Activated naive CD4-positive, alpha-beta T cell treated with anti-CD3 and anti-CD28 coated beads, Interleukin-2, amount 50 U/mL, for 72 hours (primary cell): ENCODE measurements around the gene APPL2. TPM values are rescaled to one million over a fixed set of nuclear protein-coding genes. Genes with fewer than 3 reads are reported as not detected.
"Not testable (repeated sequence)": the region's sequence is repeated elsewhere in the genome, so short reads cannot be mapped to it uniquely, and the experiment has no call there.

Source experiments
- ATAC-seq, 2 donors: fragments of 150-1000 bp; cut with Tn5 transposase; 2 replicates each; pipeline ENCODE4 v1.10.0; 2021; ENCODE audit warnings: mild to moderate bottlenecking in 2 of 2, moderate library complexity in 2 of 2
- DNase-seq, 2 donors: peaks; one replicate each; pipeline ENCODE4 v3.0.0; 2021 to 2022; ENCODE audit warnings: low spot score in 2 of 2
- H3K27ac Mint-ChIP-seq, 2 donors: one replicate each; pipeline ENCODE4 v1.8.0; 2022; ENCODE audit warnings: mild to moderate bottlenecking in 2 of 2, mixed read lengths in 2 of 2
- H3K36me3 Mint-ChIP-seq, 2 donors: one replicate each; pipeline ENCODE4 v1.8.0; 2022; ENCODE audit warnings: mixed read lengths in 2 of 2
- H3K9me3 Mint-ChIP-seq, 2 donors: one replicate each; pipeline ENCODE4 v1.8.0; 2022; ENCODE audit warnings: mixed read lengths in 2 of 2
- total RNA-seq, 2 donors: library from RNA; stranded (reverse); gene quantifications; one replicate each; pipeline ENCODE4 v1.2.3, GENCODE V29; 2022

APPL2 gene
- total RNA-seq, 2 donors from 2014 or later: 17.2 to 19.3 TPM

DNA sequence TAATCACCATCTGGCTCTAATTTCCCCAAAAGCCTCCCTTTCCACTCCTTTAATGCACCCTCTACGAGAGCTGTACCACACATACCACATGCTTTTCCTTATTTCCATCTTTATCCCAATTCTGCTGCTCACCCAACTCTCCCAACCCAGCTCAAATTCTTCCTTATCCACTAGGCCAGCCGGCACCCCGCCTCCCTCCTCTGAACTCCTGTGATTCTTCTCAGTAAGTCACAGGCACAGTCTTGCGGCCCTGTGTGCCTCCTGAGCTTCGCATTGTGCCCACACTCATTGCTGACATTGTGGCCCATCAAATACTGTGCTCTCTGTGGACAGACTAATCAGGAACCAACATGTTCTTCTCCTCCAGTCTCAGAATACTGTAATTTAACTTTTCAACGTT, 45.4 kb downstream of the APPL2 start:
- Mint-ChIP-seq H3K9me3 (no peaks in the 10 kb centered on the region), H3K27ac (peak overlapping the region; percentile 9 to 34), H3K36me3 (peaks cover 6 to 24% of the 10 kb centered on the region in 2 donors)
- no peak for DNase-seq
- no peak for ATAC-seq

DNA sequence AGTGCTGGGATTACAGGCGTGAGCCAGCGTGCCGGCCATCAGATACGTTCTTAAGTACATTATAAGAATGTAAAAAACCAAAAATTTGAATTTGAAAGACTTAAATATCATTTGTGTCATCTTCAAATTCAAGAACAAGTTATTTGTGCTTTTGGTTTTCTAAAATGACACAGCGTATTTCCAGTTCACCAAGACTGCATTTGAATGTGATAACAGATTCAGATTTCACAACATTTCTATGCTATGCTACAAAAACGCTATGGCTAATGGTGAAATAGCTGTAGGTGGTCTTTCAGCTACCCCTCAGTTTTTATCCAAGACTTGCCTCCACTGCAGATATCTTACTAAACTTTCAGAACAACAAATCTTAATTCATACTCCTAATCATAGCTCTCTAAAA, 46.7 kb downstream of the APPL2 start:
- no peaks in the 10 kb centered on the region for H3K9me3 Mint-ChIP-seq
- DNase-seq: no peak
- peak overlapping the region in 1 of 2 donors; percentile 32 for H3K27ac Mint-ChIP-seq
- peaks cover 14 to 31% of the 10 kb centered on the region in 2 donors for H3K36me3 Mint-ChIP-seq
- ATAC-seq: no peak

DNA sequence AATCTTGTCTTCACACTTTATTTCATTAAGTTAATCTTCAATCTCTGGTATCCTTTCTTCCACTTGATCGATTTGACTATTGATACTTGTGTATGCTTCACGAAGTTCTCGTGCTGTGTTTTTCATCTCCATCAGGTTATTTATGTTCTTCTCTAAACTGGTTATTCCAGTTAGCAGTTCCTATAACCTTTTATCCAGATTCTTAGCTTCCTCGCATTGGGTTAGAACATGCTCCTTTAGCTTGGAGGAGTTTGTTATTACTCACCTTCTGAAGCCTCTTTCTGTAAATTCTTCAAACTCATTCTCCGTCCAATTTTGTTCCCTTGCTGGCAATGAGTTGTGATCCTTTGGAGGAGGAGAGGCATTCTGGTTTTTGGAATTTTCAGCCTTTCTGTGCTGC, 52.0 kb downstream of the APPL2 start:
- H3K36me3 Mint-ChIP-seq: peaks cover 54 to 72% of the 10 kb centered on the region in 2 donors
- H3K9me3 Mint-ChIP-seq, ATAC-seq, DNase-seq: not testable (repeated sequence)
- peak overlapping the region in 1 of 2 donors; percentile 15 for H3K27ac Mint-ChIP-seq

DNA sequence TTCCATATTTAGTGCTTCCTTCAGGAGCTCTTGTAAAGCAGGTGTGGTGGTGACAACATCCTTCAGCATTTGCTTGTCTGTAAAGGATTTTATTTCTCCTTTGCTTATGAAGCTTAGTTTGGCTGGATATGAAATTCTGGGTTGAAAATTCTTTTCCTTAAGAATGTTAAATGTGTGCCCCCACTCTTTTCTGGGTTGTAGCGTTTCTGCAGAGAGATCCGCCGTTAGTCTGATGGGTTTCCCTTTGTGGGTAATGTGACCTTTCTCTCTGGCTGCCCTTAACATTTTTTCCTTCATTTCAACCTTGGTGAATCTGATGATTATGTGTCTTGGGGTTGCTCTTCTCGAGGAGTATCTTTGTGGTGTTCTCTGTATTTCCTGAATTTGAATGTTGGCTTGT, 52.6 kb downstream of the APPL2 start:
- H3K36me3 Mint-ChIP-seq: peaks cover 54 to 69% of the 10 kb centered on the region in 2 donors
- not testable (repeated sequence) for H3K9me3 Mint-ChIP-seq, DNase-seq, ATAC-seq
- H3K27ac Mint-ChIP-seq: peak overlapping the region in 1 of 2 donors; percentile 15

DNA sequence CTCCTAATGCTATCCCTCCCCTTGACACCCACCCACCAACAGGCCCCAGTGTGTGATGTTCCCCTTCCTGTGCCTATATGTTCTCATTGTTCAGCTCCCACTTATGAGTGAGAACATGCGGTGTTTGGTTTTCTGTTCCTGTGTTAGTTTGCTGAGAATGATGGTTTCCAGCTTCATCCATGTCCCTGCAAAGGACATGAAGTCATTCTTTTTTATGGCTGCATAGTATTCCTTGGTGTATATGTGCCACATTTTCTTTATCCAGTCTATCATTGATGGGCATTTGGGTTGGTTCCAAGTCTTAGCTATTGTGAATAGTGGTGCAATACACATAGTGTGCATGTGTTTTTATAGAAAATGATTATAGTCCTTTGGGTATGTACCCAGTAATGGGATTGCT, 56.9 kb downstream of the APPL2 start:
- H3K36me3 Mint-ChIP-seq: peaks cover 38 to 49% of the 10 kb centered on the region in 2 donors
- ATAC-seq, DNase-seq, H3K9me3 Mint-ChIP-seq, H3K27ac Mint-ChIP-seq: not testable (repeated sequence)

DNA sequence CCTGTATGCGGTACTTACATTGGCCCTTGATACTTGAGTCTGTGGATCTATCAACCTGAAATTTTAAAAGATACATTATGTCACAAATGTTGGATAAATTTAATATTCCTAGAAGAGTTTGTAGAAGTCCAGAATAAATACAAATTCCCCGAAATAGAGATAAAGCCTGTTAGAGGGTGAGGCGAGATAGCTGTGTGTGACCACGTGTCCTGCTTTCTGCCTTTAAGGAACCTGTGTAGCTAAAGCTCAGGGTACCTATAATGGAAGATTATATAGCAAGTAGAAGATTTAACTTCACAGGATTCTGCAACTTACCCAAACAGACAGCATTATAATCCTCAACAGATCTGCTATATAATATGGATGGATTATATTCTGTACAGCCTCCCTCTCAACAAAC, 58.8 kb downstream of the APPL2 start:
- Mint-ChIP-seq H3K9me3 (peaks cover 0 to 5% of the 10 kb centered on the region in 2 donors), H3K36me3 (peaks cover 19 to 30% of the 10 kb centered on the region in 2 donors), H3K27ac (no peak overlapping the region)
- ATAC-seq: no peak
- DNase-seq: no peak

DNA sequence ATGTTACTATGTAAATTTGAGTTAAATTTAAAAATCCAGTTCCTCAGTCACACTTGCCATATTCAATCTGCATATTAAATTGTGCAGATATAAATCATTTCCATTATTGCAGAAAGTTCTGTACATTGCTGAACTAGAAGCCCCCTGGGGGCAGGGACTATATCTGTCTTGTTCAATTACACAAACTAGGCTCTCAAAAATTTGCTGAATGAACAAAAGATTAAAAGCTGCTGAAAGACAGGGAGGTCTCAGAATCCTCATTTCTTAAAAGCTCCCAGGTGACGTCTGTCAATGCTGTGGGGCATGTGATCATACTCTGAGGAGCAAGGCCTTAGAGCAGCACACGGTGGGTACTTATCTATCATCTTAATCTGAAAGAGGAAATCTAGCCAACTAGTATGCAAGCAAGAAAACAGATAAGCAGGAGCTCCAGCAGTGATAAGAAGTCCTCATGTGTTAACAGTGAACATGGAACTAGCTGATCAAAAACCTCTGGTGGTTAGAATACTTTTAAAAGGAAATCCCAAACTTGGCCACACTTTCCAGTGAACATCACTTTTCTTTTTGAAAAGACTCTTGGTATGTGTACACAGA, 60.5 kb downstream of the APPL2 start:
- ATAC-seq (no peak), DNase-seq (no peak)
- no peaks in the 10 kb centered on the region for H3K9me3 Mint-ChIP-seq
- H3K27ac Mint-ChIP-seq: peak overlapping the region in 1 of 2 donors; percentile 39
- H3K36me3 Mint-ChIP-seq: peaks cover 2 to 15% of the 10 kb centered on the region in 2 donors

DNA sequence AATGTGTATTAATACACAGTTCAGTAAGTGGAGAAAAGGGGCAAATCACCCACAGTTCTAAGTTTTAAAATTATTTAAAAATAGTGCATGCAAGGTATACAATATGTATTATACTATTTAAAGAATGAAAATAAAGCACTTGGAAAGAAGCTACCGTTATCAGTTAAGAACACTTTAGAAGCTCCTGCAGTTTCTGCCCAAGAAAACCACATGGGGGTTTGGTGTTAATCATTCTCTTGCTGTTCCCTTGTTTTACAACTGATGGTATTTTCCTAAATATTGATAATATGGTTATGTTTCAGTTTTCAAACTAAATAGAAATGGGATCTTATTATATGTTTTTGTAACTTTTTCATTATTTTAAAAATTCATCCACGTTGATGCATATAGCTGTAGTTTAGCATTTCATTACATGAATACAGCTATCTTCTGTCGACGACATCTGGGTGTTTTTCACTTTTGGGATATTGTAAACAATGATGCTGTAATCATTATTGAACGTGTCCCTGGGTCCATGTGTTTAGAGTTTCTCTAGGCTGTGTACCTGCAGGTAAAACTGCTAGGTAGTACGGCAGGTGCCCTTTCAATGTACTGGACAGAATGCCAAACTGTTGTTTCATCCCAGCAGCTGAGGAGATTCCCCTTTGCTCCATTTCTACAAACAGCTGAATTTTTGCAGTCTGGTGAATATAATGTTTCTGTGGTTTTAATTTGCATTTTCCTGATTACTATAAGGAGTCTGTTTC, 64.1 kb downstream of the APPL2 start:
- DNase-seq: no peak
- peaks cover 0 to 6% of the 10 kb centered on the region in 2 donors for H3K36me3 Mint-ChIP-seq
- ATAC-seq: no peak
- H3K27ac Mint-ChIP-seq: no peak overlapping the region
- H3K9me3 Mint-ChIP-seq: no peaks in the 10 kb centered on the region

DNA sequence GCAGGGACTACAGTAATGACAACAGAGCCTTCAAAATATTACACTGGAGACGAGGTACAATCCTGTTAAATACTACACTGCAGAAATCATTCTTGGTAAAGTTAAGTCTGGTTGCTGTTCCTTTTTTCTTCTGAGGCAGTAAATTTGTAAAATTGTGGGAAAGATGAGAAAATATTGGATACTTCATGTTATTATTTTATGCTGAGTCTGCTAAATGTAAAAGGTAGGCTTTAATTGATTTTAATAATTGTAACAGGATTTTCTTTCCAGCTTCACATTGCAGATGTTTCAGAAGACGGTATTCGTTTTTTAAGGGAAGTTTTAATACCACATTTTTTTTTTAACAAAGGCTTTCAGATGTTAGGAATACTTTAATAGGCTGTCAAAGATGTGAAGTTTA, 65.8 kb downstream of the APPL2 start:
- peak overlapping the region in 1 of 2 donors; percentile 60 for H3K27ac Mint-ChIP-seq
- no peak for DNase-seq
- peaks cover 0 to 8% of the 10 kb centered on the region in 2 donors for H3K36me3 Mint-ChIP-seq
- H3K9me3 Mint-ChIP-seq: no peaks in the 10 kb centered on the region
- no peak for ATAC-seq

DNA sequence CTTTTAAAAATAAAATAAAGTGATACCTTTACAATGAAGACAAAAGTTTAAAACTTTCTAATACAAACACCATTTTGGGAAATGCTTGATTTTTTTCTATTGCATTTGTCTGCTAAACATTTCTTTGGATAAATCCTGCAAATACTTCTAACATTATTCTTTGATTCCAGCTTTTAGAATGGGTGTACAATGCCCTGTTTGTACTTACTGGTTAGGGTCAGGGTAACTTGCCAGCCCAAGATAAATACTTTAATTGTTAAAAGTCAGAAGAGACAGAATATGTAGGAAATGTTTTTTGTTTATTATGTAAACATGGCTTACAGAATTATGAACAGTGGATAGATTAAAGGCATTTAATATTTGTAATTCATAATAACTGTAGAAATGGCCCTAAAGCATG, 68.0 kb downstream of the APPL2 start:
- no peak for ATAC-seq
- no peak overlapping the region for H3K27ac Mint-ChIP-seq
- no peaks in the 10 kb centered on the region for H3K9me3 Mint-ChIP-seq
- no peak for DNase-seq
- peaks cover 0 to 21% of the 10 kb centered on the region in 2 donors for H3K36me3 Mint-ChIP-seq

DNA sequence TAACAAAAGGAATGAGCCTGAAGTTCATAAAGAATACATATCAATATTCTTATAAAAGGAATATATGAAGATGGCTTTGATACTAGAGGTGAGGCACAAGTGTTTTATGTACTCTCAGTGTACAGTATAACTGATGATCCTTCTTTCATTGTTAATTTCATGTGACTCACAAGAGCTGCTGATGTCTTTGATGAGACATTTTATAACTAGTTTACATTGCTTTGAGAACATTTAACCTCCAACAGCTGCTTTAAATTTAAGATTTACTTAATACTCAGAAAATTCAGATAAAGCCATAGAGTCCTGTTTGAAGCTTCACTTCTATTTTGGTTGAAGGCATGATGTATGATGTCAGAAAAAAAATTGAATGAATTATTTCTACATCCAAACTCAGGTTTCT, 68.6 kb downstream of the APPL2 start:
- no peak overlapping the region for H3K27ac Mint-ChIP-seq
- no peaks in the 10 kb centered on the region for H3K9me3 Mint-ChIP-seq
- peaks cover 0 to 21% of the 10 kb centered on the region in 2 donors for H3K36me3 Mint-ChIP-seq
- no peak for DNase-seq
- no peak for ATAC-seq

DNA sequence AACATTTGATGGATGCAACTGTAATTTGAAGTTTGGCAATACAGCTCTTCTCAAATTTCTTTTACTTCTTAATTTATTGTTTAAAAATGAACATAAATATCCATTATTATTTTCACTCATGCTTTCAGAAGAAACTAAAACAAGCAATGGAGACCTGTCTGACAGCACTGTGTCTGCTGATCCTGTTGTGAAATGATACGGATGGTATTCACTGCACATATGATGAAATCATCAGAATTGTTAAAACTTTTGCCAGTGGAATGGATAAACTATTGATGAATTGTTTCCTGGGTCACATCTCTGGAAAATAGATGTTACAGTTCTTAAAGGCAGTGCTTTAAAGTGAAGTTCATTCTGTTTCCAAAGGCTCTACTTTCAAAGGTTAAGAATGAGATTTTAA, 69.2 kb downstream of the APPL2 start:
- DNase-seq (no peak), ATAC-seq (no peak)
- Mint-ChIP-seq H3K36me3 (peaks cover 0 to 21% of the 10 kb centered on the region in 2 donors), H3K9me3 (no peaks in the 10 kb centered on the region), H3K27ac (no peak overlapping the region)

DNA sequence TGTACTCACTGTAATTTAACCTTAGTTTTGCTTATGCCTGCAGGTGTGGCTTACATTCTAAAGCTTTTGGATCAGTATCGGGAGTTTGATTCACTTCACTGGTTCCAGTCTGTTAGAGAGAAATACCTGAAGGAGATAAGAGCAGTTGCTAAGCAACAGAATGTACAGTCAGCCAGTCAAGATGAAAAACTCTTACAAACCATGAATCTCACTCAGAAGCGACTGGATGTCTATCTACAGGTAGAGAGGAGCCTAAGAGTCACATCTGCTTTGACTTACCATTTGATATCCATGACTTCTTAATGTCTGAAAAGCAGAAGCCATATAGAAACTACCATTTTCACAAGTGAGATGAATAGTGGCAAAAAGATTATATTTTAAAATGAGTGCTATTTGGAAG, 71.9 kb downstream of the APPL2 start:
- Mint-ChIP-seq H3K9me3 (no peaks in the 10 kb centered on the region), H3K36me3 (peaks cover 0 to 15% of the 10 kb centered on the region in 2 donors), H3K27ac (peak overlapping the region in 1 of 2 donors; percentile 87)
- ATAC-seq (peak in 1 of 2 donors; percentile 92), DNase-seq (no peak)

DNA sequence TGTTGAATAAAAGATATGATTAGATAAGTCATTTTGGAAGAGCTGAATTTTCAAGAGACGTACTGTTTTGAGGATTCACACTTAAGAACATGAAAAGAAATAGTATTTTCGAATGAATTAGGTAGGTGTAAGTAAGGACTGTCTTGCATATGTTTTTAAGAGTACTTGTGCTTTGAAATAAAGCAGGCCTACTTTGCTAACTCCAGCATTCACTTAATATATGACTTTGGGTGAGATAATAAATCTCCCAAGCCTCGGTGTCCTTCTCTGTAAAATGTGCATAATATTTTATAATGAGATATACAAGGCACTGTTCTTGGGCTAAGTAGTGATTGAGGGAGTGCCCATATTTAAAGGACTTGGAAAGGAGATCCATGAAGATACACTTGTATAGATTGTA, 73.8 kb downstream of the APPL2 start:
- Mint-ChIP-seq H3K9me3 (no peaks in the 10 kb centered on the region), H3K36me3 (peaks cover 0 to 15% of the 10 kb centered on the region in 2 donors), H3K27ac (no peak overlapping the region)
- DNase-seq (no peak), ATAC-seq (no peak)

DNA sequence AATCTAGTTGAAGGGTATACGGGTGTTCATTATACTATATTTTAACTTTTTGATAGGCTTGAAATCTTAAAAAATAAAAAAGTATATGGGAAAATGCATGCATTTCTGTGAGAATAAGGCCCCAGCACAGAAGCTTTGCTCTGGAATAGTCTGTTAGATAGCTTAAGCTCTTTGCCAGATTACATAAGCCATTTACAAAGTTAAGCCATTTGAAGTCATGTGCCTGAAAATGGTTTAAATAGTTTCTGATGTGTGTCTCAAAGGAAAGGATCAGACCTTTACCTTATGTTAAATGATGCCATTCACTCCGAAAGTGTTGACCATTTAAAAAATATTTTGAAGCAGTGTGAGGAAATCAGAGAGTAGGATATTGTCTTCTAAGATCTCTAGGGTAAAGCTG, 77.1 kb downstream of the APPL2 start:
- DNase-seq (no peak), ATAC-seq (no peak)
- peak overlapping the region in 1 of 2 donors; percentile 3 for H3K27ac Mint-ChIP-seq
- H3K9me3 Mint-ChIP-seq: no peaks in the 10 kb centered on the region
- H3K36me3 Mint-ChIP-seq: peaks cover 0 to 19% of the 10 kb centered on the region in 2 donors

DNA sequence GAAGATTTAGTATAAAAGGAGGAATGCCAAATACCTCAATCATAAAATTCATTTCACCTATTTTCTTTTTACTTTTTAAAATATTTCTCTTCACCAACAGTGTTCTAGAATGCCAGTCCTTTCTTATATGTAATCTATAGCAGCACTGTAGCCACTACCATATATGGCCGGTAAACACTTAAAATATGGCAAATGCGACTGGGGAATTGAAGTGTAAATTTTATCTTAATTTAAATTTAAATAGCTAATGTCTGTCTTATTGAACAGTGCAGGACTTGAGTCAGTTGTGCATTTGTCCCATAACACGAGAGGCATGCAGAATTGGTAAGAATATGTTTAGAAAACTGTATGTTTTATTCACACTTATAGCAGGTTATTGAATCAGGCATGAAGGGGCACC, 78.4 kb downstream of the APPL2 start:
- H3K9me3 Mint-ChIP-seq: no peaks in the 10 kb centered on the region
- DNase-seq: no peak
- H3K36me3 Mint-ChIP-seq: peaks cover 0 to 12% of the 10 kb centered on the region in 2 donors
- no peak for ATAC-seq
- H3K27ac Mint-ChIP-seq: no peak overlapping the region

DNA sequence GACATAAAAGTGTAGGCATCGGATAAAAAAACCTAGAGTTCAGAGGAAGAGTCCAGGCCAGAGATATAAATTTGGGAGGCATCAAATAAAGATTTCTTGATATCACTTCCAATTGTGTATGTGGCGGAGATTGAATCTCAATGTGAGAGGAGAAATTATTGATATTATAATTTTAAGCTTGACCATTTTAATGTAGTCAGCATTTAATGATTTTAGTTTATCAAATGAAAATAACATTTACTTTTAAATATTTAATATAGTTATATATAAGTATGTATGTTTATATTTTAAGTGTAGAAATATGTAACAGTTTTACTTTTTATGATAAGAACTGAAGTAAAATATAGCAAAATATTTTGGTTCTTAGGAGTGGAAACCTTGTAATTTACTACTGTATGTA, 79.7 kb downstream of the APPL2 start:
- peaks cover 0 to 12% of the 10 kb centered on the region in 2 donors for H3K36me3 Mint-ChIP-seq
- no peaks in the 10 kb centered on the region for H3K9me3 Mint-ChIP-seq
- DNase-seq: no peak
- no peak overlapping the region for H3K27ac Mint-ChIP-seq
- ATAC-seq: no peak

DNA sequence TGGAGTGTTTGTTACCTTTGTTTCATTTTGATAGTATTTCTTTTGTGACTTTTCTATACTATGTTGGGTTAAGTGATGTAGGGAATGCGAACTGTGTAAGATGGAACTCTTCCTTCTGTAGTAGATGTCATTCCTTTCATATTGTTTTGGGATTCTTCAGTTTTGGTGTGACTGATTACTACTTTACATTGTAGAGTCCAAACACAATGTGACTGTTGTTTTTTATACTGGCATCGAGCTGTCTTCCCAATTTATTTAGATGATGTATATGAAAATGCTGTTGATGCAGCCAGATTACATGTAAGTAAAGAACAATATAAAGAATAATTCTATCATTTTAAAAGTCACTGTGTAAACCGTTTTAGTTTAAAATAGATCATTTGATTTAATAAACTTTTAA, 93.7 kb downstream of the APPL2 start:
- Mint-ChIP-seq H3K36me3 (peaks cover 4 to 5% of the 10 kb centered on the region in 2 donors), H3K9me3 (no peaks in the 10 kb centered on the region)
- ATAC-seq: no peak

More for the DNA sequence above, 93.7 kb downstream of the APPL2 start:
- H3K27ac Mint-ChIP-seq: no peak overlapping the region
- no peak for DNase-seq
